Activated CD8-positive, alpha-beta memory T cell treated with anti-CD3 and anti-CD28 coated beads, Interleukin-2, amount 50 U/mL, for 1 hour (primary cell): ENCODE data around the gene POU6F1.
"Not testable (repeated sequence)": the region's sequence is repeated elsewhere in the genome, so short reads cannot be mapped to it uniquely, and the experiment has no call there.

Source experiments
- DNase-seq: peaks from one replicate; pipeline ENCODE4 v3.0.0-alpha.2; 2020; ENCODE audit errors: extremely low read depth

Gene POU6F1

DNA sequence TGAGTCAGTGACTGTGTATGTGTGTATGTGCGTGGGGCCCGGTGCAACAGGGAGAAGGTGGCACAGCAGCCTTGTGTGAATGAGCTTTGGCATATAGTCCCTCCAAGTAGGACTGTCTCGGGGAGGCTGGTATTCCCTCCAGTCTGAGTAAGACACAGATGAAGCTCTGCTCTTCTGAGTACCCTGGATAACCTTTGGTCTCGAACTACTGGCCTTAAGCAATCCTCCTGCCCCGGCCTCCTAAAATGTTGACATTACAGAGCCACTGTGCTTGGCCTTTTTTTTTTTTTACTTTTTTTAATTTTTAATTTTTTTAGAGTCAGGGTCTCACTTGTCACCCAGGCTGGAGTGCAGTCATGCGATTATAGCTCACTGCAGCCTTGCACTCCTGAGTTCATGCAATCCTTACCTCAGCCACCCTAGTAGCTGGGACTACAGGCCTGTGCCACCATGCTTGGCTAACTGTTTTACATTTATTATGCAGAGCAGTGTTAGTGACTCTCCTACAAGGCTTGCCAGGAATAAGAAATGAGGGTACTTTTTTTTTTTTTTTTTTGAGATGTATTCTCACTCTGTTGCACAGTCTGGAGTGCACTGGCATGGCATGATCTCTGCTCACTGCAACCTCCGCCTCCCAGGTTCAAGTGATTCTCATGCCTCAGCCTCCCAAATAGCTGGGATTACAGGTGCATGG is 11.4 kb upstream of the POU6F1 start:
- no peak for DNase-seq

DNA sequence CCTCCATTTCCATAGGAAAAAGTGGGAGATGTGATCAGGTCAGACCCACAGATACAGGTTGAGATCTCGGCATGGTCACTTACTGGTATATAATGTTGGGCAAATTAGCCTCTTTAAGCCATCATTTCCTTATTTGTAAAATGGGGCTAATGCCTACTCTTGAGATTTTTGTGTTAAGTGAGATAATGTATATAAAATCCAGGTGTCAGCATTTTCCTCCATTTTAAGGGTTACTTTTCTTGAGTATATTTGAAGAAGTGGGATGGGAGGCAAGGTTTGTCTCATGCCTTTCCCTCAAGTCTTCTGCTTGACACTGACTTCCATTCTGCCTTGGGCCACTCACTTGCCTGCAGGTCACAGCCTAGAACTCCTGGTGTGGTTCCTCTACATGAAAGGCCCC is 10.1 kb upstream of the POU6F1 start:
- no peak for DNase-seq

DNA sequence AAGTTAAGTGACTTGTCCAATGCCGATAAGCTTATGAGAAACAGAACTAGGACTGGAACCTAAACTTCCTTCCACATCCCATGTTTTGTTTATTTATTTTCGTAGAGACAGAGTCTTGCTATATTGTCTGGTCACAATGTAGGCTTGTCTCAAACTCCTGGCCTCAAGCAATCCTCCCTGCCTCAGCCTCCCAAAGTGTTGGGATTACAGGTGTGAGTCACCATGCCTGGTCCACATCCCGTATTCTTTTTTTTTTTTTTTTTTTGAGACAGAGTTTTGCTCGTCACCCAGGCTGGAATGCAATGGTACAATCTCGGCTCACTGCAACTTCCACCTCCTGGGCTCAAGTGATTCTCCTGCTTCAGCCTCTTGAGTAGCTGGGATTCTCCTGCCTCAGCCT is 9.2 kb upstream of the POU6F1 start:
- DNase-seq: not testable (repeated sequence)

DNA sequence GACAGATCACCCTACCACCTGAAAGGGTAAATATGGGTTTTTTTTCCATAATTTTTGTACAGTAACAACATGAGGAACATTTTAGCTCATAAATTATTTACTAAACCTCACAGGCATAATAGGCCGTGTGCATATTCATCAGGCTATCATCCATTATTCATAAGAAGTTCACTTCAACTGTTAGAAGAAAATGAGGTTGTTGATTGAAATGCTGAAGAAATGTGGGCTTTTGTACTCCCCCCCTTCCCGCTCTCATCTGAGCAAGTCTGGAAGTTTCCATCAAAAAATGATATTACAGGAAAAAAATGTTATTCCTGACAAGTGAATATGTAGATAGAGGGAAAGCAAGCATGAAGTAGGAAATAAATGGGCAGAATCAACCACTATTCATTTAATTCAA is 7.9 kb upstream of the POU6F1 start:
- DNase-seq: no peak

DNA sequence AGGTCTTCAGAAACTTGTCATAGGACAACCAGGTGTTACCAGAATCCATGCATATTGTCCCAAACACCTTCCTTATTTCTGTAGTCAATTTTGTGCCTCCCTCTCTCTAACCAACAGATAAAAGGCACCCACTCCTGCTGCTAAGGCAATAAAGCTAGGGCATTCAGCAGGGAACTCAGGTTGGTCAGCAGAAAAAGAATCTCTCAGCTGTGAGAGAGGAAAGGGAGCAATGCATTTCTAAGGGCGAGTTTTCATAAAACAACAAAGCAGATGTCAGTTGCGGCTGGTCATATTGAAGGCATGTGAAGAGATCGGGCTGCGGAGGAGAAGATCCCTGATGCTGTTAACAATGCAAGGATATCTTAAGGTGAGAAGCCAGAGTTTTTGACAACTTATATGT is 7.4 kb upstream of the POU6F1 start:
- DNase-seq: no peak

DNA sequence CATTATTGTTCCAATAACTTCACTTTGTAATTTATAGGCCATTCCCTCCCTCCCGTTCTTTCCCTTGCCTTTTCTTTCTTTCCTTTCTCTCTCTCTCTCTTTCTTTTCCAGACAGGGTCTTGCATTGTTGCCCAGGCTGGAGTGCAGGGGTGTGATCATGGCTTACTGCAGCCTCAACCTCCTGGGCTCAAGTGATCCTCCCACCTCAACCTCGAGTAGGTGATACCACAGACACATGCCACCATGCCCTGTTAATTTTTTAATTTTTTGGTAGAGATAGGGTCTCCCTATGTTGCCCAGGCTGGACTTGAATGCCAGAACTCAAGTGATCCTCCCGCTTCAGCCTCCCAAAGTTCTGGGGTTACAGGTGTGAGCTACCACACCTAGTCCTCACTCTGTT is 6.8 kb upstream of the POU6F1 start:
- DNase-seq: no peak

DNA sequence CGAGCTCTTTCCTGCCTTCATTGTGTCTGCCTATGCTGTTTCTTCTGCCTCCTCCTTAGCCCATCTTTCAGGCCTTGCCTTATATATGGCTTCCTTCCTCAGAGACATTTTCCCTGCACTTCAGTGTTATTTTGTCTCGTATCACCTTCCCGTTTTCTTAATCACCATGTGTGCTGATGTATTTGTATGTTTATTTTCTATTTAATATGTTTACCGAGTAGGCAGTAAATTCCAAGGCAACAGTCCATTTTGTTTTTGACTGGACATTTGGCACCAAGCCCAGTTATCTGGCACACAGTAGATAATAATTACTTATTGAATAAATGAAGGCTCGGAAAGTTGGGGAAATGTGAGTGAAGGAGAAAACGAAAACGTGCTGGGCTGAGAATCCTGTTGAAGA is 4.6 kb upstream of the POU6F1 start:
- DNase-seq: no peak

DNA sequence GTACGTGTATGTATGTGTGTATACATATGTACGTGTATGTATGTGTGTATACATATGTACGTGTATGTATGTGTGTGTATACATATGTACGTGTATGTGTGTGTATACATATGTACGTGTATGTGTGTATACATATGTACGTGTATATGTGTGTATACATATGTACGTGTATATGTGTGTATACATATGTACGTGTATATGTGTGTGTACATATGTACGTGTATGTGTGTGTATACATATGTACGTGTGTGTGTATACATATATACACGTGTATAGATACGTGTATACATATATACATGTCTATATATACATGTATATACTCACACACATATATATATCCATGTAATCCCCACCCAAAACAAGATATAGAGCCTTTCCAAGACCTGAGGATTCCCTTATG is 2.0 kb upstream of the POU6F1 start:
- not testable (repeated sequence) for DNase-seq

DNA sequence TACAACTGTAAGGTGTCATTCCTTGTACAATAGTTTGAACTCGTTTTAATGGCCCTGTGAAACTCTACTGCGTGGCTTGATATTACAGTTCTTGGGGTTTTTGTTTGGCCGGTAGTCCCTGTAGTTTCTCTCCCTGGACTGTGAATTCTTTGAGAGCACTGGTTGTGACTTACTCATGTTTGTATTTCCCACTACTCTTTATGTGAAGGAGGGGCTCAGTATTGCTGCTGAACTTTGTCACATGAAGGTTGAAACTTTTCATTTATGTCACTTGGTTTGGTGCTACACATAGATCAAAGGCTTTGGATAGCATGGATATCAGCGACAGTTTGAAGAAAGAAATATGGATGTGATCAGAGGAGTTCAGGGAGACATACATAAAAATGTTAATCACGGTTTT is 1.5 kb upstream of the POU6F1 start:
- no peak for DNase-seq

DNA sequence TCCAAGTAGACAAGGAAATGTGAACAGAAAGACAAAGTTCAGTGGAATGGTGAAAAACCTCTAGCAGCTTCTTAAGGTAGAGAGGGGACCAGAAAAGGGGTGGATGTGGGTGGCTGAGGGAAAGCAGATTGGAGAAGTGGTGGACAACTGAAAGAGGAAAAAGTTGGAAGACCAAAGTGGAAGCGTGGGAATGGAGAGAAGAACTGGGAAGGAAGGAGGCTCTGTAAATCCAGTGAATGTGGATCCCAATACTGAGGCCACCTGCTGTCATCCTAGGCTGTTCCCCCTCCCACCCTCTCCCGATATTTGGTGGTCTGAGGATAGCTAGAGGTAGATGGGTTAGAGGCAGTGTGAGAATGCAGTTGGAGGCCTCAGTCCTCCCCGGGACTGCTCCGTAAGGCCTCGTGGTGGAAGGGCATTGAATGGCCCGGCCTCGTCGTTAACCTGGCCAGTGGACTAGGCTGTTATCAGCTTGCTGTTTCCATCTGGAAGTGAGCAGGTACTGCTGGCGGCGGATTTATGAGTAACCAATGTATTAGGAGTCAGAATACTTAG is 822 bp upstream of the POU6F1 start:
- no peak for DNase-seq

DNA sequence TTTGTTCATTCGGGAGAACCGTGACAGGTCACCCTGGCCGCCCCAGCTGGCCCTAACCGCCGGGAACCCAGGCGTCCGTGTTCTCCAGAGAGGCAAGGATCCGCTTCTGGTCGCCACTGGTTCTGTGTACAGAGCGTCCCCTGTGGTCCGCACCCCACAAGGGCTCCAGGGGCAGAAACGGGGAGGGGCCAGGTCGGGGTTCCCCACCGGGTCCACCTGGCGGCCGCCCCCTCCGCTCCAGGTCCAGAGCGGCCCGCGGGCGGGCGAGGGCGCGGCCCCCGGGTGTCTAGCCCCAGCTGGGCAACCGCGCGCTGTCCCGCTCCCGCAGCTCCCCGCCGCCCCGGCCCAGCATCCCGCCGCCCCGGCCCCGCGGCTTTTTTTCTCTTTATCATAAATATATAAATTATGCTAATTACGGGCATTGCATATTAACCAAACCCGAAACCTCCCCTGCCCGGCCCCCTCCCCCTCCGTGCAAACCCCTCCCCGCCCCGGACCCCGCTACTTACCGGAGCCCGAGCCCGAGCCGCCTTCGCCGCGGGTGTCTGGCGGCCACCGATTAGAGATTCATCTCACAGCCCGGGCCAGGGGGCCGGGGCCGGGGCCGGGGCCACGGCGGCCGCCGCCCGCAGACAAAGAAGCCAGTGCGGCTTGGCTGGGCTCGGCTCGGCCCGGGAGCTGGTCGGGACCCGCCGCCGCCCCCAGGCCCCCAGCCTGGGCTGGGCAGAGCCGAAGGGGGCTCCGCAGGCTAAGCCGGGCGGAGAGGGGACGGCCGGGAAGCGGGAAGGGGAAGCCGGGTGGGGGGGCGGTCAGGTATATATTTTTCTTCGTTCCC is 512 bp downstream of the POU6F1 start:
- DNase-seq: peak; percentile 22

DNA sequence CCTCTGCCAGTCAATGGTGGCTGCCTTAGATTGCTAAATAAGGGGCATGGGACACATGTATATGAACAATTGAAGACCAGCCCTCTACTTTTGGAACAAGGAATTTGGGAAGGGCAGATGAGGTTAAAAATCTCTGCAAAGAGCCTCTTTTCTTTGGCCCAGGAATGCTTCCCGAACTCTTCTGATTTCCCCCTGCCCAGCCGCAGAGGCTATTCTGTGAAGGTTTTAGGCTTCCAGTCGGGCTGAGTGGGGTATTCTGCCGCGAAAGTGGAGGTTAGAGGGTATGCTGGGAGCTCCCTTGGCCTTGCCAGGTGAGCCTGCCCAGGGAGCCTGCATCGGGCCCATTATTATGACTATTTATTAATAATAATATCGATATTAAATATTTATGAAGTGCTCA is 1.2 kb downstream of the POU6F1 start:
- DNase-seq: no peak

DNA sequence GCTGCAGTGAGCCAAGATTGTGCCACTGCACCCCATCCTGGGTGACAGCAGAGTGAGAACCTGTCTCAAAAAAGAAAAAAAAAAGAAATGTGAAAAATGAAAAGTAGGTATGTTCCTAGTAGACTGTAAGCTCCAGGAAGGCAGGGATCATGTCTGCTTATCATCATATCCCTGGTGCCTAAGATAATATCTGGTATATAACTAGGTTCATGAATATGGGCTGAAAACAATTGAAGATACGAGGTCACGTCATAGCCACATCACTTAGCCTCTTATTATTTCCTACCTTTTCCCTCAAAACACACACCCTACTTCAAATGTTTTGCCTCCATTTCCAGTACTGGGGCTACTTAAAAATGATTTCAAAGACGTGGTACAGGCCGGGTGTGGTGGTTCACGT is 3.0 kb downstream of the POU6F1 start:
- no peak for DNase-seq

DNA sequence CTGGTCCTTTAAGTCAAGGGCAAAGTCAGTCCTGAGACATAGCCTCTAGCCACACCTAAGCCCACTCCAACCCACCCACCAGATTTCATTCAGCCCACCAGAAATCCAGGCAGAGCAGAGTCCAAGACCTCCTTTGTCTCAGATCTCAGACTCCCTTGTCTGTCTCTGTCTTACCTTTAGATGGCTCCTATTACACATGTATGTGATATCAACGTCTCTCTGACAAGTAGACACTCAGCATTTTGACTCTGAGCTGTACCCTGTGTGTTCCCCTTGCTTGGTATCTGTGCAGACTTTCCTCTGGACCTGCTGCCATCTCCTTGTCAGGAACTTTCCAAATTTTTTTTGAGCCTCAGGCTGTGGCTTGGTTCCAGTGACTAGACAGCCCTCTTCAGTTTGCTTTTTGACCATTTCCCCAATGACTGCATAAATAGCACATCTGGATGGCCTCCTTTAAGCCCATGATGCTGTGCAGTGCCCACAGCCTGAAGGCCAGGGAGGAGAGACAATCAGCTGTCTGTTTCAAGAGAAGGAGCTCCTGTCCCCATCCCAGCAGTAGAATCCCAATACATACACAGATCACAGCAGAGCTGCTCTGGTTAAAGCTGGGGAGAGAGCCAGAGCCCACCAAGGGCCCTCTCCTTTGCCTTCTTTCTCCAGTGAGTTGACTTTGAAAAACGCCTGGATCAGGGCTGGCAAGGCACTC is 7.0 kb downstream of the POU6F1 start:
- DNase-seq: no peak

DNA sequence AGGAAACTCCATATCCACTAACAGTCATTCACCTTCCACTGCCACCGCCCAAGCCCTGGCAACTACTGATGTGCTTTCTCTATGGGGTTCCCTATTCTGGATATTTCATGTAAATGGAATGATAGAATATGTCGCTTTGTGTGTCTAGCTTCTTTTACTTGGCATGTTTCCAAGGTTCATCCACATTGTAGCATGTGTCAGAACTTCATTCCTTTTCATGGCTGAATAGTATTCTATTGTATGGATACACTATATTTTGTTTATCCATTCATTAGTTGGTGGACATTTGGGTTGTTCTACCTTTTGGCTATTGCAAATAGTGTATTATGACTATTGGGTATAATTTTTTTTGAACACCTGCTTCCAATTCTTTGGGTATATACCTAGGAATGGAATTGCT is 8.6 kb downstream of the POU6F1 start:
- no peak for DNase-seq

DNA sequence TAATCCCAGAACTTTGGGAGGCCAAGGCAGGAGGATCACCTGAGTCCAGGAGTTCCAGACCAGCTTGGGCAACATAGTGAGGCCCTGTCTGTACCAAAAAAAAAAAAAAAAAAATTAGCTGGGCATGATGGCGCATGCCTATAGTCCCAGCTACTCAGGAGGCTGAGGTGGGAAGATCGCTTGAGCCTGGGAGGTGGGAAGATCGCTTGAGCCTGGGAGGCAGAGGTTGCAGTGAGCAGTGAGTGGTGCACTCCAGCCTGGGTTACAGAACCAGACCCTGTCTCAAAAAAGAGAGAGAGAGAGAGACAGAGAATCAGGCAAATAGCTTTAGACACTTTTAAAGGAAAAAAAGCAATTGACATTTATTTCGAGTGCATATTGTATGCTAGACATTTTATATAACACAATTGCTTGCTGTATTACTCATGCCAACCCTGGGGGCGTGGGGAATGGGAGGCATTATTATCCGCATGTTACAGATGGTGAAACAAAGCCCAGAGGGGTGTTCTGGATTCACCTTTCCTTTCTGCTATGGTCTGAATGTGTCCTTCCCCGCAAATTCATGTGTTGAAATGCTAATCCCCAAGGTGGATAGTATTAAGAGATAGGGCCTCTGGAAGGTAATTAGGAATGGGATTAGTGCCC is 9.7 kb downstream of the POU6F1 start:
- DNase-seq: no peak

DNA sequence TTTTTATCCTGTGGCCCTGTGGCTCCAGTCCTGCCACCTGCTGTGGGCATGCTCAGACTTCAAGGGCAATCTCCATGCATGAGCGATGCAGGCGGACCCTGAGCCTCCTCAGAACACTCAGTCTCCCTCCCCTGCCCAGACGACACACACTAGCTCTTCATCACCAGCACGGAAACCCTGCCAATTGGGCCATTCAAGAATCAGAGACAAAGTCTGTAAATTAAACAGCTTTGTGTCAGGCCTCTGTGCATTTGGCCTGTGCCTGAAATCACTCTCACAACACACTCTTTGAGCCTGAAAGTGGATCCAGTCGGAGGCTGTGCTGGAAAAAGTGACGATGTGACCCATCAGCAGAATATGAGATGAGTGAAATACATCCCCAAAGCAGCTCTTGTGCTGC is 12.5 kb downstream of the POU6F1 start:
- DNase-seq: no peak

DNA sequence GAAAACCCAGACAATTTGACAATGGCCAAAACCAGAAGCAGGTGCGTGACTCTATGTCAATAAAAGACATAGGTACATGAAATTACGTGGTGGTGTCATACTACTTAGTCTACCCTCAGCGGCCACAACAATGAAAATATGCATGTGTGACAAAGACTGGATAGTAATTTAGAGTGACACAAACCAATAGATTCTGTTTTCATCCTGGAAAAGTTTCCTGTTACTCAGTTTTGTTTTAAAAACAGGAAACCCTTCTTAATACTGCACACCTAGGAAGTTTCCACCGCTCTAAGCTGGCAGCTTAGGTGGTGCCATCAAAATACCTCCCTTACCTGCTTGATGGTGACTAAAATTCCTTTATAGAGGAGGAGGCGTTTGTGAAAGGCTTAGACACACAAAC is 15.1 kb downstream of the POU6F1 start:
- no peak for DNase-seq

DNA sequence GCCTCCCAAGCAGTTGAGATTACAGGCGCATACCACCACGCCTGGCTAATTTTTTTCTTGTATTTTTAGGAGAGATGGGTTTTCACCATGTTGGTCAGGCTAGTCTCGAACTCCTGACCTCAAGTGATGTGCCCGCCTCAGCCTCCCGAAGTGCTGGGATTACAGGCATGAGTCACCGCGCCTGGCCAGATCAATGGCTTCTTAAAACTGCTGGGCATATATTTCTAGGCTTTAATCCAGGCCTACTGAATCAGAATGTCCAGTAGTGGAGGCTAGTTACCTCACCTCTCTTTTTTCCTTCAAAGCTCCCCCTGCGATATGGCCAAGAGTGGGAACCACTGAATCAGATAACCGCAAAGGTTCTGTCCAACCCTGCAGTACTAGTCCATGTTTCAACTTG is 17.1 kb downstream of the POU6F1 start:
- no peak for DNase-seq

DNA sequence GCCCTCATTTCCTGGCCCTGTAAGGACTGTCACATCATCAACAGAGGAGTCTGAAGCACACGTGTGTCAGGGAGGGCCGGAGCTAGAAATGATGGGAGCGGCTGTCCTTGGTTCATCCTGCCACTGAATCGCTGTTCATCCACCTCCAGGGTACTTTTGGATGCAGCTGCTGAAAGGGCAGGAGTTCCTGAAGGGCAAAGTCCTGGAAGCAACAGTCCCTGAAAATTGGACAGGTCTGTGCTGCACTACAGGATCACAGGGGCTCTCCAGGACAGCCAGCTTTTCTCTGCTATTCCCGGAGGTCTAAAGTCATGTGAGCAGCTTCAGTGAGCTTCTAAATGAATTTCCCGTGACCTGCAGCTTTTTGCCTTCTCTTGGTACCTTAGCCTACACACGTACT is 17.7 kb downstream of the POU6F1 start:
- no peak for DNase-seq

DNA sequence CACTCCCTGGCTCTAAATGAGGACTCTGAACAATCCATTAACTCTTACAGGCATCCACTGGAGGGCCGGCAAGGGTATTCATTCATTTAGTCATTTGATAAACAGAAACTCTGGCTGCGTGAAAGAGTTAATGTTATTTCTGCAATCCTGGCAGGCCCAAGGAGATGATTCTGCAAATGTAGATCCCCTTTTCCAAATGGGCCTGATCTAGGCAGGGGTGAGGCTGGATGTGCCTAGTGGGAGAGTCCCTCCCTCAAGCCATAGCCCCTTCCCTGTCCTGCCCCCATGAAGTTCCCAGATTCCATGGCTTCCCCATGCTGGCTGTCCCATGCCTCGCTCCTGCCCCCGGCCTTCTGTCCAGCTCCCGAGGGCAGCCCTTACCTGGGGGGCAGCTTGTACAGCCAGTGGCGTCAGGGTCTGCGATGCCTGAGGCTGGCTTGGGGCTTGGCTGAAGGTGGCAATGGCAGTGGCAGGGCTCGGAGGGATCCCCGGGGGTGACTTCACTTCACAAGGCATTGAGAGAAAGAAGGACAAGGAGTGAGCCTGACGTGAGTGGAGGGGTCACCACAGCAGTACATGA is 18.4 kb downstream of the POU6F1 start:
- no peak for DNase-seq
